ENCODE measurements around the gene VPS13D. TPM values are rescaled to one million over a fixed set of nuclear protein-coding genes. Genes with fewer than 3 reads are reported as not detected.
A peak's percentile ranks its signal among the peaks of the same experiment; 100 is the strongest.

Gene VPS13D
- total RNA-seq, 1 donor from 2014 or later, result 77.8 TPM

GRCh38 chr1:12507631-12508030 is 277.8 kb downstream of the VPS13D start:
- peaks cover 39% of the 10 kb centered on the region for H3K36me3 Mint-ChIP-seq
- peak overlapping the region; percentile 81 for H3K27ac Mint-ChIP-seq

GRCh38 chr1:12508849-12509248 is 279.0 kb downstream of the VPS13D start:
- Mint-ChIP-seq H3K36me3 (peaks cover 42% of the 10 kb centered on the region), H3K27ac (peak overlapping the region; percentile 73), H3K27me3 (ENCODE audit: low read depth) (no peaks in the 10 kb centered on the region), H3K9me3 (peaks cover 3% of the 10 kb centered on the region), H3K4me1 (peaks cover 47% of the 10 kb centered on the region), H3K4me3 (no peak overlapping the region)
- no peak for TF ChIP-seq CTCF (IDR thresholded peaks at IDR 0.05; ENCODE audit: unreplicated experiment)
- no peak for DNase-seq (ENCODE audit: low spot score in 2 of 2, unreplicated experiment in 2 of 2)

More at GRCh38 chr1:12507631-12508030, 277.8 kb downstream of the VPS13D start:
- H3K9me3 Mint-ChIP-seq, result no peaks in the 10 kb centered on the region
- H3K4me1 Mint-ChIP-seq, result peaks cover 48% of the 10 kb centered on the region
- no peak for DNase-seq (ENCODE audit: low spot score in 2 of 2, unreplicated experiment in 2 of 2)
- H3K4me3 Mint-ChIP-seq, result no peak overlapping the region
- no peak for TF ChIP-seq CTCF (IDR thresholded peaks at IDR 0.05; ENCODE audit: unreplicated experiment)
- H3K27me3 Mint-ChIP-seq (ENCODE audit: low read depth), result no peaks in the 10 kb centered on the region

- H3K9me3 Mint-ChIP-seq, result peaks cover 3% of the 10 kb centered on the region
- no peak for DNase-seq (ENCODE audit: low spot score in 2 of 2, unreplicated experiment in 2 of 2)
- H3K27me3 Mint-ChIP-seq (ENCODE audit: low read depth), result no peaks in the 10 kb centered on the region
- H3K4me1 Mint-ChIP-seq, result peaks cover 45% of the 10 kb centered on the region
- no peak overlapping the region for H3K4me3 Mint-ChIP-seq
- peaks cover 32% of the 10 kb centered on the region for H3K36me3 Mint-ChIP-seq
- no peak for TF ChIP-seq CTCF (IDR thresholded peaks at IDR 0.05; ENCODE audit: unreplicated experiment)
- H3K27ac Mint-ChIP-seq, result peak overlapping the region; percentile 95
Observed at GRCh38 chr1:12511128-12511484, 281.3 kb downstream of the VPS13D start.

- no peaks in the 10 kb centered on the region for H3K27me3 Mint-ChIP-seq (ENCODE audit: low read depth)
- H3K9me3 Mint-ChIP-seq, result peaks cover 3% of the 10 kb centered on the region
- peaks cover 29% of the 10 kb centered on the region for H3K36me3 Mint-ChIP-seq
- TF ChIP-seq CTCF (IDR thresholded peaks at IDR 0.05; ENCODE audit: unreplicated experiment), result no peak
- no peak for DNase-seq (ENCODE audit: low spot score in 2 of 2, unreplicated experiment in 2 of 2)
- H3K27ac Mint-ChIP-seq, result peak overlapping the region; percentile 83
- H3K4me1 Mint-ChIP-seq, result peaks cover 45% of the 10 kb centered on the region
- no peak overlapping the region for H3K4me3 Mint-ChIP-seq
Observed at GRCh38 chr1:12511516-12512468, 282.0 kb downstream of the VPS13D start.

- H3K27ac Mint-ChIP-seq, result peak overlapping the region; percentile 44
- no peak for TF ChIP-seq CTCF (IDR thresholded peaks at IDR 0.05; ENCODE audit: unreplicated experiment)
- H3K4me1 Mint-ChIP-seq, result peaks cover 46% of the 10 kb centered on the region
- peaks cover 29% of the 10 kb centered on the region for H3K36me3 Mint-ChIP-seq
- peaks cover 8% of the 10 kb centered on the region for H3K9me3 Mint-ChIP-seq
- DNase-seq (ENCODE audit: low spot score in 2 of 2, unreplicated experiment in 2 of 2), result no peak
- no peak overlapping the region for H3K4me3 Mint-ChIP-seq
- H3K27me3 Mint-ChIP-seq (ENCODE audit: low read depth), result no peaks in the 10 kb centered on the region
Observed at GRCh38 chr1:12513181-12513580, 283.4 kb downstream of the VPS13D start.

Data from mesothelial cell of epicardium (in vitro differentiated cells).